Loucy (cell line): ENCODE data around the gene DCUN1D4.

Experiments
- EZH2phosphoT487 ChIP-seq: fragments of 200-600 bp; IDR thresholded peaks from 2 replicates; pipeline ENCODE4 v1.6.1; 2018; ENCODE audit warnings: antibody characterized with exemption, mild to moderate bottlenecking, moderate library complexity, borderline replicate concordance
- TF ChIP-seq, protein P1 (sequence below): fragments of 200-600 bp; sonication (generic); conservative IDR thresholded peaks from 2 replicates; pipeline ENCODE4 v1.5.1; 2014; ENCODE audit warnings: mild to moderate bottlenecking, antibody characterized with exemption, low read length

DNA sequence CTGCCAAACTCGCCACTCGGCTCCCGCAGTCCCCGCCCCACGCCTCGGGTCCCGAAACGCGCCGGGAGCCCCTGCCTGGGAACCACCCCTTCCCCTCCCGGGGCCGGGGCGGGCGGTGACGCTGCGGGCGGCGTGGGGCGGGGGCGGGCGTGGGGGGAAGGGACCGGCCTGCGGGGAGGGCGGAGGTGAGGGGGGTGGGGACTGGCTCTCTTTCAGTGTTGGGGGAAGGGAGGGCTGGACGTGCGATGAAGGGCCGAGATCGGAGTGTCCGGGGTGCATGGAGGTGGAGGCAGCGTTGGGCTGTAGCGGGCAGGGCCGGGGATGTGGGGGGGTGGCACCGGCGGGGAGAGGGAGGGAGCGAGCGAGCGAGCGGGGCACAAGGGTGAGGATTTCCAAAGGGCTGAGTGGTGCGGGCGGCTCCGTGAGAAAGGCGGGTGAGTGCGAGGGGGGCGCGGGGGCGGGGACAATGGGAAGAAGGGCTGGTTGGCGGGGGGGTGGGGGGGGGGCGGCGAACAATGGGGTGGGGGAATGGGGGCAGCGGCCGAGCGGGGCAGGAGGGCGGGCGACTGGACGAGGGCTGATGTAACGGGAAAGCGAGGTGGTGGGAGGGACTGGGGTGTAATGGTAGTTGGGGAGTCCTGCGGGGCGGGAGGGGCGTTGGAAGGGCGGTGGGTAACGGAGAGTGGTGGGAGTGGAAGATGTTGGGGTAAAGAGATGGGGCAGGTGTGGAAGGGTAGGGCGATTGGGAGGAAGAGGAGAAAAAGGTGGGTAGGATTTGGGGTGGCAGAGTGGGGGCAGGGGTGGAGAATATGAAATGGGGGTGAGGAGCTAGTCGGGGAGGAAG lies 578 bp downstream of the DCUN1D4 start:
- TF ChIP-seq, protein P1, sequence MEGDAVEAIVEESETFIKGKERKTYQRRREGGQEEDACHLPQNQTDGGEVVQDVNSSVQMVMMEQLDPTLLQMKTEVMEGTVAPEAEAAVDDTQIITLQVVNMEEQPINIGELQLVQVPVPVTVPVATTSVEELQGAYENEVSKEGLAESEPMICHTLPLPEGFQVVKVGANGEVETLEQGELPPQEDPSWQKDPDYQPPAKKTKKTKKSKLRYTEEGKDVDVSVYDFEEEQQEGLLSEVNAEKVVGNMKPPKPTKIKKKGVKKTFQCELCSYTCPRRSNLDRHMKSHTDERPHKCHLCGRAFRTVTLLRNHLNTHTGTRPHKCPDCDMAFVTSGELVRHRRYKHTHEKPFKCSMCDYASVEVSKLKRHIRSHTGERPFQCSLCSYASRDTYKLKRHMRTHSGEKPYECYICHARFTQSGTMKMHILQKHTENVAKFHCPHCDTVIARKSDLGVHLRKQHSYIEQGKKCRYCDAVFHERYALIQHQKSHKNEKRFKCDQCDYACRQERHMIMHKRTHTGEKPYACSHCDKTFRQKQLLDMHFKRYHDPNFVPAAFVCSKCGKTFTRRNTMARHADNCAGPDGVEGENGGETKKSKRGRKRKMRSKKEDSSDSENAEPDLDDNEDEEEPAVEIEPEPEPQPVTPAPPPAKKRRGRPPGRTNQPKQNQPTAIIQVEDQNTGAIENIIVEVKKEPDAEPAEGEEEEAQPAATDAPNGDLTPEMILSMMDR = no peak
- no peak for TF ChIP-seq EZH2phosphoT487
